ENCODE results near the gene TMTC2.
"Not testable (repeated sequence)": the region's sequence is repeated elsewhere in the genome, so short reads cannot be mapped to it uniquely, and the experiment has no call there.

TMTC2 gene

DNA sequence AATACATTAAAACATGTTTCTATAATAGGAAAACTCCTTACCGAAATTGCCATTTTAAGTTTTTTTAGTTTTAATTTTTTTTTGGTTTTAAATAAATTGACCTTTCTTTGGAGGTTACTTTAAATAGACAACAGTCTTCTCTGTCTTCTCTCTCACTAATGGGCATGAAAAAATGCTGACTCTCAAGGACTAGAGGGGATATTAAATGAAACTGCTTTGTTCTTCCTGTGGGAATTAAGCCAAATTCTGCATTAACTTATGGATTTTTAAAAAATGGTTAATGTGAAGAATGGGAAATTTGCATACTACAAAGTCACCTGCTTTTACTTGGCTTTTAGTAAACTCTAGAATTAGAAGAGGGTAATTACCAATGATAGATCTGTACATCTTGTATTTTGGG lies 378.9 kb downstream of the TMTC2 start:
- in situ Hi-C loops (cut with MboI; ENCODE audit: low sequenced_read_pairs): no loop called here

DNA sequence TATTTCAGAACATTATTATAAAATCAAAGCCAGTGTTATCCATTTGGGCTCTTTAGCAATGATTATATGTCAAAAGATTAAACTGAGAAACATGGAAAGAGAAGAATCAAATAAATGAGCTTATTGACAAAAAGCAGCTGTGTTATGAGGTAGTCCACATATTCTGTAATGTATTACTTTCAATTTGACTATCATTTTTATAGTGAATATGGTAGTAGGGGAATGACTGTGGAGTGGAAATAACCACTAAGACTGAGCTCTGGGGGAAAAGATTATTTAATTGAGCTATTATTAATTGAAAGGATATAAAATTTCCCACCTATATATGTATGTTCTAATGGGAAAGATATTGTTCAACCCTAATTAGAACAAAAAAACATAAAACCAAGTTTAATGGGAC lies 381.3 kb downstream of the TMTC2 start:
- in situ Hi-C loops (cut with MboI; ENCODE audit: low sequenced_read_pairs): no loop called here

DNA sequence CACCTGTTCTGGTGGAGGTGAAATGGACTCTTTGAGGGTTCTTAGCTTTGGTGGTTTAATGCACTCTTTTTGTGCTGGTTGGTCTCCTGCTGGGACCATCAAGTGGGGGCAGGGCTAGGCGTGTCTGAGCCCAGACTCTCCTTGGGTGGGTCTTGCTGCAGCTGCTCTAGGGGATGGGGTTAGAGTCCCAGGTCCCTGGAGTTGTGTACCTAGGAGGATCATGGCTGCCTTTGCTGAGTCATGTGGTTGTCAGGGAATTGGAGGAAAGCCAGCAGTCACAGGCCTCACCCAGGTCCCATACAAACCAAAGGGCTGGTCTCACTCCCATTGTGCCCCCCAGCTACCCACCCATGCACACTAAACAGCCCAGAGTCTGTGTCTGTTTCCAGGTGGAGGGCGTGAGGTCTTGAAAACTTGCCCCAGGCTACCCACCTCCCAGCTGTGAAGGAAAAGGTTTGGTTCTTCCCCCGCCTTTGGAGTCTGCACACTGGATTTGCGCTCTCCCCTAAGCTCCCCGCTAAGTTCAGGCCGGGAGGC lies 387.7 kb downstream of the TMTC2 start:
- in situ Hi-C loops (cut with MboI; ENCODE audit: low sequenced_read_pairs): no loop called here

DNA sequence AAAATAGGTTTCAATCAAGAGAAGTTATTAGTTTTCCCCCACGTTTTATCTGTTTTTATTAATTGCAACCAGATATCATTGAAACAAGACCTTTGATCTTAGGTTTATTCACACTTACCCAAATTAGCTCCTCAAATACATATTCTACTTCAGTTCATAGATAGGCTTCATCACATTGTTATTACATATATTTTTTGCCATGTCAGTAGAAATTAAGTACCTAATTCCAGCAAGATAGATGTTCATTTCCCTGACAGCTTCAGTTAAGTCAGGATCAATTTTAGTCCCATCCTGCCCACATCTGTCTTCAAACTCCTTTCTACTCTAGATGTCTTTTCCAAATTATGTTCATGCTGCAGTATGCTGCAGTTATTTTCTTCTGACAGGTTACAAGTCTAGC lies 388.8 kb downstream of the TMTC2 start:
- in situ Hi-C loops (cut with MboI; ENCODE audit: low sequenced_read_pairs): no loop called here

DNA sequence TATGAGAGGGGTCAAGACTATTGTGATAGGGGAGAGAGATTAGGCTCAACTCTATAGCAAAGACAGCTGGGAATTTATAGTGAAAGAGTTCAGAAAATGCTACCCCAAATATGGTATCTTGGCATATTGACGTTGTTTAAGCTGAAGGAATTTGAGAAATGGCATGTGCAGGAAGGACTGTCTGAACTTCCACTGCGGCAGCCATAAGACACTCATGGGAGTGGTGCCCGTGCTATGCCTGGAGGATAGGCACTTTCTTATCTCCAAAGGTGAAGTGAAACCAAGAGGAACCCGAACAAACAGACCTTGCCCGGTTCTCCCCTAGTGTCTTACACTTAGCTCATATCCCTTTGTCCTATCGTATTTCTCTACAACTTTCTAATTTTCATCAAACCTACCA lies 390.3 kb downstream of the TMTC2 start:
- in situ Hi-C loops (cut with MboI; ENCODE audit: low sequenced_read_pairs): no loop called here

DNA sequence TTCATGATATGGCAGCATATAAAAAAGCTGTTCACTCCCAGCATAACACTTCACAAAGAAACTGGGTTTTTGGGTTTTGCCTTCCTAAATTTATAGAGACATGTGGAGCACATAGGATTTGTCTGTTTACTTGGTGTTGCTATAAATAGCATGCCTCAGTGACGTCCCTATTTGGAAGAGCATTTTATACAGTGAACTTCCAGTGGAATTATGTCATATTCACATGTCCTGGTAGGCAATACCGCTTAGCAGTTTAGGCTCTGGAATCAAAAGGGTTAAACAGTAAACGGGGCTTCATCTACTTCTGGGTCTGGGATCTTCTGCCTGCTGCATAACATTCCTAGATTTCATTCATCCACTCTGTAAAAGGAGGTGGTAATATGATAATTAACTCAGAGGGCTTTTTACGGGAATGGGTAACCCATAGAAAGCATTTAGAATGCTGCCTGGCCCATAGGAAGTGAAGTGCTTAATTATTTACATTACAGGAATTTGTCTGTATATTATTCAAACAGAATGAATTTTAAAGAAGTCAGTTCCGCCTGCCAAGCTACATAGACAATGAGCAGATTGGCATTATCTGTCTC lies 396.1 kb downstream of the TMTC2 start:
- in situ Hi-C loops (cut with MboI; ENCODE audit: low sequenced_read_pairs): no loop called here

DNA sequence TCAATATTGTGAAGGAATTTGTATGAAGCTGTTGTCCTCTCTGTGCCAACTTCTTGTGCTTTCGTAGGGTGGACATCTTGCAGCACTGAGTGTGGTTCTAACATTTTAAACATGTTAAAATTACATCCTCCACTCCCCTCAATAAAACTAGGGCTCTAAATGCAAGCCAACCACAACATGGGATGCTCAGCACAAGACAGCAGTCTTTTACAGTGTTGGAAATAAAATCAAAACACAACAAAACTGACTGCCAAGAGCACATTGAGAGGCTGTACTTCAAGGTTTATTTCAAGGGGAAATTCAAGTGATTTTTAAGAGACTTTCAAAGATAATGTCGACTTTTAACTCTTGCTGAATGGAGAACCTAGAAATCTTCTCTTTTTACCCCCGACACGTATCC lies 396.9 kb downstream of the TMTC2 start:
- in situ Hi-C loops (cut with MboI; ENCODE audit: low sequenced_read_pairs): no loop called here

DNA sequence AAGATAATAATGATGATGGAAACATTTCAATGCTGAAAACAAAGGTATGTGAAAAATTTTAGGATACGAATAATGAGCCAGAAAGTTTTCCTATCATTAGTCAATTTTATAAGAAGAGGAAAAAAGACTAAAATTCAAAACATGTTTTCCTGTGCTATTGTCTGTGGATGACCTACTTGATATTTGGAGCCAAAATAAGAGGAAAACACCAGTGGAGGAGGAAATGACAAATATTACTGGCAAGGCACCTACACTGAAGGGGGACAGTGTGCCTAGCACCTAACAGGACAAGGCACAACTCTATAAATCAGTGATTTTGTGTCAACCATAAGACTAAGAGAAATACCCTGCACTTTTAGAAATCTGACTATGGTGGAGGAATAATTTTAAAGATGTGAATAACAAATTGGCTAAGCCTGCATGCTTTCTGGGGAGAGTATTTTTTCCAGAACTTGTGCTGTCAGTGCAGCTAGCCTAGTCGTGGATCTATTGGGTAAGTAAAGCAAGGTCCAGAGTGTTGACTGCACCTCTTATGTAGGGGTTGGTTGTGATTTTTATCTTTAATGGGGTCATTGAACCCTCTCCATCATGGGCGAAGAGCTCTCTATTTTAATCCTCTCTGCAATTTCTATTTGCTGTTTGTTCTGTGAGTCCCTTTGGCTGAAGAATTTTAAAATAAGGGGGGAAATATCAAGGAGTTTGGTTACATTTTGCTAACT lies 398.0 kb downstream of the TMTC2 start:
- in situ Hi-C loops (cut with MboI; ENCODE audit: low sequenced_read_pairs): no loop called here

DNA sequence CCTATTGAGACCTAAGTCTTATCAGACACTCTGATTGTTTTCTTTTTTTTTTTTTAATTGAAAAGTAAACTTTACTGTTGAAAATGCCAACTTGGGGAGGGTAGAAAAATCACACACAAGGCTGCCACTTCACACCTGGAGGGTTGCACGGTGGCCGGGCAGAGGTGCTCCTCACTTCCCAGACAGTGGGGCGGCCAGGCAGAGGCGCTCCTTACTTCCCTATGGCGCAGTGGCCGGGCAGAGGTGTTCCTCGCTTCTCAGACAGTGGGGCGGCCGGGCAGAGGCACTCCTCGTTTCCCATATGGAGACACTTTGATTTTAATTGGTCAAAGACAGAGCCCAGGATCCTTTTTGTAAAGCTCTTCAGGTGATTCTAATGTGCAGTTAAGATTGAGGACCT lies 399.3 kb downstream of the TMTC2 start:
- in situ Hi-C loops (cut with MboI; ENCODE audit: low sequenced_read_pairs): no loop called here

DNA sequence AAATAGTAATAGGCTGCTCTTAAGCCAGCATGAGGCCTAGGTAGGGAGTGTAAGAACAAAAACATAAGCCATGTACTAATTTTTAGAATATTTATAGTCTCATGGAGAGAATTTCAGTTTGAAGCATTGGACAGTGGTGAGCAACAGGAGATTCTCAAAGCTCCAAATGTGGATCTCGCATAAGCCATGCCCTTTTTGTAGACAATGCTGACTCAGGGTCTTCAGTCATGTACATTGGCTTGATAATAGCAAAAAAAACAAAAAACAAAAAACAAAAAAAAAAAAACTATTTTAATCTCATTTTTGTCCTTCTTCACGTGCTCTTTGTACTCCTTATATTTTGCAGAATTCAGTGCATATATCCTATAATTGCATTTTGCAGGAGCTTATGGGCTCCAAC lies 402.9 kb downstream of the TMTC2 start:
- in situ Hi-C loops (cut with MboI; ENCODE audit: low sequenced_read_pairs): no loop called here

DNA sequence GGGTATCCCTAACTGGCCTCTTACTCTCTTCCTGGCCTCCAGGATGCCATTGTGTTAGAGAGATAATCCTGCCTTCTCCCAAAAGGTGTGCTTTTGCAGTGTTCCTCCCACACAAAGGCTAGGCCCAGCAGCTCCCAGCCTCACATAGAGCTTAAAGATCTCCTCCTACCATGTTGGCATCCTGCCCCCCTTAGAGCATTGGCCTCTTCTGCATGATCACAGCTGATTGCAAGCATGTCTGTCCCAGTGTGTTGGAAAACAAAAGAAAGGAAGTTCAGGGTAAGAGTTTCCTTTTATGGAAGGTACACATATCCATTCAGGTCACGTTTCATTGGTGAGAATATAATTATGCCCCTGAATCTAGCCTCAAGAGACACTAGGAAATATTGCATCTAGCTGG lies 405.4 kb downstream of the TMTC2 start:
- in situ Hi-C loops (cut with MboI; ENCODE audit: low sequenced_read_pairs): no loop called here

DNA sequence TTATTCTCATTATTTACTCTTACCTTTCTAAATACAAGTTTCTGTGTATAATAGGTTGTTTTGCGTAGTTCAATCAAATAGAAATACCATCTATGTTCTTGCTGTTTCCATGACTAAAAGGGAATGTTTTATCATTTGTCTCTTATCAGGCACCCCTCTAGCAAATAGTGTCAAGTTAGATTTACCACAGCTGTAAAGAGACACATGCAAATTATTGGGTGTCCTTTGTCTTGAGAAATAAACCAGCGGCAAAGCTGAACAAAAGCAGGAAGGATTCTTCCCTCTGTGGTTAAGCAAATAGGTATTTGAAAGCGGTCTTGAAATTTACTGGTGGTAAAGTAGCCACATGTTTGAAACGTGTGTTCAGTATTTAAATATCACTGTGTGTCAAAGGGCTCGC lies 405.9 kb downstream of the TMTC2 start:
- in situ Hi-C loops (cut with MboI; ENCODE audit: low sequenced_read_pairs): no loop called here

DNA sequence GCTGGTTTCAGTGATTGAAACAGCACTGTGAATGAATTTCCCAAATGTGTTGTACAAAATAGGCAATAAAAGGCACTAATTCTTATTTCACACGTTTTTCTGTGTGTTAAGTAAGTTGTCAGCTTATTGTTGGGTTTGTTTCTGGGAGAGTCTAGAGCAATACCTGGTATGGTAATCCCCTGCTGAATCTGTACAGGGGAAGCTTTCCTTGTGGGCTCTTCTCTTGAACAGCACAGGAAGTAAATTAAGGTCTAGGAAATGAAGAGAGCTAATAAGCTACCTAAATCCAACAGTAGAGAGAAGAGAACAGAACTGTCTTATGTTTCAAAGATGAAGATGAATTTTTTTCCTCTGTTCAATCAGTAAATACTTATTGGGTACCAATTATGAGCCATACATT lies 406.7 kb downstream of the TMTC2 start:
- in situ Hi-C loops (cut with MboI; ENCODE audit: low sequenced_read_pairs): no loop called here

DNA sequence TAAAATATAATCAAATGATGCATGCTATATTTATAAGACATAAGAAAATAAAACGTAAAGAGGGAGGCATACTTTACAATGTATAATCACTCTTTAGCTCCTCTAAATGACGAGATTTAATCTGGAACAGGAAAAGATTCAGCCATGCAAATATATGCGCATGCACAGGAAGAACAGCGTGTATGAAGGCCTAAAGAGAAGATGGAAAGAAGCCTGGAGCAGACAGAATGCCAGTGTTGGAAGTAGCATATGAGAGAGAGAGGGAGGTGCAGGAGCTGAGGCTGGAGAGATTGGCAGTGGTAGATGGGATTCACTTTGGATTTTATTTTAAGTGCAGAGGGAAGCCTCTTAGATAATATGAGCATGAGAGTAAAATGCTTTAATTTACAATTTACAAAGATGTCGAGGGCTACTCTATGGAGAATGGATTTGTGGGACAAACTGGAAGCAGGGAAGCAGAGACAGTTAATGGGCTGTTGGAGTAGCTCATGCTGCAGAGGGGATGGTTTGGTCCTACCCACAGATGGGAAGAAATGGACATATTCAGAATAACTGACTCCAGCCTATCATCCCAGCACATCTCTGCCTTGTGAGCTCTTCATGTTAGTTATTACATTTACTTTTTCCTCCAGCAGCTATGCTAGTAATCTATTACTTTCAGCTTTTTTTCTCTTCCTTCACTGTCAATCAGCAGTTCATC lies 411.1 kb downstream of the TMTC2 start:
- in situ Hi-C loops (cut with MboI; ENCODE audit: low sequenced_read_pairs): no loop called here

DNA sequence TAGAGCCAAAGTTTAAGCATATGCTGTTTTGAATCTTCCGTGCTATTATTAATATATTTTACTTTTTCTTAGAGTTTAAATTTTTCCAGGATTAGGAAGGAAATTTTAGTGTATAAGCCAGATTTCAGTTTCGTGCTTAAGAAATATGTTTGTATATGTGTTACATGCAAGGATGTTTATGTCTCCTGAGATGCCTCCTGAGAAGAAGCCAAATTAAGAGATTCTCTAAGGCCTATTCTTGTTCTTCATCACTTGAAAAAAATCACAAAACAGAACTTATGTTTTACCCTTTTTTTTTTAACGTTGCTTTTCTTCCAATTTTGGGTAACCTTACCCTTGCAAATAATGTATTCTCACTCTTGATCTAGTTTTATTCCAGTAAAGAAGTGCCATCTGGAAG lies 412.7 kb downstream of the TMTC2 start:
- in situ Hi-C loops (cut with MboI; ENCODE audit: low sequenced_read_pairs): no loop called here

DNA sequence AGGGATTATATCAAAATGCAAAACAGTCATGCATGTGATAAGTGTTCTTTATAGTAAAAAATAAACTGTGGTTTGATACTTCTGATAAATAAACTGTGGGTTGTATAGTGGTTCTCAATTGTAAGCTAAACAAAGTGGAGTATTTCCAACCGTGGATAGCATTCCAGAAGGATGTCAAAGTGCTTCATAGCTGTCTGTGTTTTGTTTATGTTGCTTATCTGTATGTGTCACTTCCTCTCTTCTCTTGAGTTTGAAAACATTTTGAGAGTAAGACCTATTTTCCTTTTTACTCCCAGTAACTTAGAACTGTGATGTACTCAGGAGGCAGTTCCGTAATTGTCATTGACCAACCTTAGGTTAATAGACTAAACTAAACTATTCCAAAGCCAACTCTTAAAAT lies 415.8 kb downstream of the TMTC2 start:
- in situ Hi-C loops (cut with MboI; ENCODE audit: low sequenced_read_pairs): no loop called here

DNA sequence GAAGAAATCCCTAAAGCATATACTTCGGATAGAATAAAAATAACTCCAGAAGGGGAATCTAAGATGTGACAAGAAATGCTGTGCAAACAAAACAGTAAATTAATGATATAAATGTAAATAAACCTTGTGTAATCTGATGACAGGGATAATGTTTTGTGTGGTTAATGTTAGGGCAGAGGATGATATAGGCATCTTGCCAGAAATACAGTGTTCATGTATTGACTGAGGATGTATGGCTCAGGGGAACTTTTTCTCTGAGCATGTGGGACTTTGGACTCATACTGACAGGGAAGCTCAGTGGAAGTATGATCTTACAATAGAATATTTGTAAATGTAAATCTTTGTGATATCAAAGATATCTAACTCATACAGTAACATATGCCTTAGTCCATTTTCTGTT lies 420.2 kb downstream of the TMTC2 start:
- in situ Hi-C loops (cut with MboI; ENCODE audit: low sequenced_read_pairs): no loop called here

DNA sequence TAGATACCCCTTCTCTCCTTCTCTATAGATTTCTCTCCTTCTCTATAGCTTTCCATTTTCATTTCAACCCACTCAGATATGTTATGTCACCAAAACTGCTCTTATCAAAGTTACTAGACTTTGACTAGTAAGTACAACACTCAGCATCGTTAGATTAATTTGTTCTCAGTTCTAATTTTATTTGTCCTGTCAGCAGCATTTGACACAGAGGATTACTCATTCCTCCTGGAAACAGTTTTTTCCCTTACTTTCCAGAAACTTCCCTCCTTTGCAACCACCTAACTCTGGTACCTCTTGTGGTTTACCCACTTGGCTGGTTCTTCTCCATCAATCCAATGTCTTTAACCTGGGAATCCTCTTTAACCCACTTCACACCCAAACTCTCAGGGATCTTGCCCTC lies 423.7 kb downstream of the TMTC2 start:
- in situ Hi-C loops (cut with MboI; ENCODE audit: low sequenced_read_pairs): no loop called here

DNA sequence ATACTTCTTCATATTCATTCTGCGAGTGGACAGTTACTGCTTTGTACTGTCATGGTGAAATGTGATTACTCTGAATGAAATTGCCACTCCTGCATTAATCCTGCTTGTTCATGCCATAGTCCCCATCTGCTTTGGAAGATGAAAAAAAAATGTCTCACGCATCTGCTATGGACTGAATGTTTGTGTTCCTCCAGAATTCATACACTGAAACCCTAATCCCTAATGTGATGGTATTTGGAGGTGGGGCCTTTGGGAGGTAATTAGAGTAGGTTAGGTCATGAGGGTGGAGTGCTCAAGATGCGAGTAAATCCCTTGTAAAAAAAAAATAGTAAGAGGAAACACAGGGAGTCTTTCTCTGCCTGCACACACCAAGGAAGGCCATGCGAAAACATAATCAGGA lies 427.2 kb downstream of the TMTC2 start:
- in situ Hi-C loops (cut with MboI; ENCODE audit: low sequenced_read_pairs): no loop called here

DNA sequence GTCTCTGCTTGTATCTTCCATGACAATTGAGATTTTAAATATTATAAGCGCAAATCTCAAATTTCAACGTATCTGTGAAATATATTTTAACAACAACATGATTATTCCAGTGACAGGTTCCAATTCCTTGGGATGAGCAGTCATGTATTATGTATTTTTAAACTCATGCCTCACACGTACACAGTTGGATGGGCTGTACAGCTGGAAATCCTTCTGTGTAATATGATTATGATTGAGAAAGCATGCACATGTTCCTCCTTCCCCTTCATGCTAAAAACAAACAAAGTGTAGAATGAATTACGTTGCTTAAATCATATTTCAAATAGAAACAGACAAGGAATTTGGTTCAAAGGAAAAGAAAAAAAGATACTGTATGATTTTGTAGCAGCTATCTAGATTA lies 428.3 kb downstream of the TMTC2 start:
- in situ Hi-C loops (cut with MboI; ENCODE audit: low sequenced_read_pairs): no loop called here

DNA sequence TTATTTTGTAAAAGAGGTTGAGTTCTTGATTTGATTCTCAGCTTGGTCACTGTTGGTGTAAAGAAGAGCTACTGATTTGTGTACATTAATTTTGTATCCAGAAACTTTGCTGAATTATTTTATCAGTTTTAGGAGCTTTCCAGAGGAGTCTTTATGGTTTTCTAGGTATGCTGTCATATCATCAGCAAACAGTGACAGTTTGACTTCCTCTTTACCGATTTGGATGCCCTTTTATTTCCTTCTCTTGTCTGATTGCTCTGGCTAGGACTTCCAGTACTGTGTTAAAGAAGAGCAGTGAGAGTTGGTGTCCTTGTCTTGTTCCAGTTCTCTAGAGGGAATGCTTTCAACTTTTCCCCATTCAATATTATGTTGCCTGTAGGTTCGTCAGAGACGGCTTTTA lies 431.2 kb downstream of the TMTC2 start:
- in situ Hi-C loops (cut with MboI; ENCODE audit: low sequenced_read_pairs): not testable (repeated sequence)
